HG03064 (cell line): ENCODE results near the gene CLEC5A.
"Not testable (repeated sequence)": the region's sequence is repeated elsewhere in the genome, so short reads cannot be mapped to it uniquely, and the experiment has no call there.

ENCODE experiments used
- ATAC-seq: cut with Tn5 transposase; IDR thresholded peaks from one replicate; pipeline ENCODE4 v1.9.1; 2021; ENCODE audit warnings: low read depth; ENCODE audit not compliant: unreplicated experiment

The CLEC5A gene

GRCh38 chr7:141949451-141949850 lies 2.7 kb upstream of the CLEC5A start:
- ATAC-seq, result no peak

GRCh38 chr7:141949021-141949420 lies 2.2 kb upstream of the CLEC5A start:
- no peak for ATAC-seq

- ATAC-seq, result no peak
These were observed 1.4 kb downstream of the CLEC5A start for GRCh38 chr7:141945356-141945755.

GRCh38 chr7:141944811-141945210 lies 2.0 kb downstream of the CLEC5A start:
- ATAC-seq, result no peak

- ATAC-seq, result no peak
These were observed 2.9 kb downstream of the CLEC5A start for GRCh38 chr7:141943846-141944245.

- no peak for ATAC-seq
These were observed 5.7 kb downstream of the CLEC5A start for GRCh38 chr7:141941075-141941474.

- no peak for ATAC-seq
These were observed 16.6 kb downstream of the CLEC5A start for GRCh38 chr7:141930211-141930610.

GRCh38 chr7:141928845-141929195 lies 18.0 kb downstream of the CLEC5A start:
- no peak for ATAC-seq

- no peak for ATAC-seq
These were observed 18.5 kb downstream of the CLEC5A start for GRCh38 chr7:141928146-141928844.

- no peak for ATAC-seq
These were observed 26.5 kb downstream of the CLEC5A start for GRCh38 chr7:141920281-141920680.

GRCh38 chr7:141916099-141916498 lies 30.7 kb downstream of the CLEC5A start, which contains the start of gene OR9A4:
Gene OR9A4 (plus strand): TSS chr7:141916399. CDS start chr7:141918876, 2,477 bp downstream.
- ATAC-seq, result no peak

GRCh38 chr7:141915565-141915964 lies 31.2 kb downstream of the CLEC5A start:
- ATAC-seq, result no peak

- no peak for ATAC-seq
These were observed 35.4 kb downstream of the CLEC5A start for GRCh38 chr7:141911391-141911790.

- no peak for ATAC-seq
These were observed 40.5 kb downstream of the CLEC5A start for GRCh38 chr7:141906285-141906684.

GRCh38 chr7:141899366-141899765 lies 47.4 kb downstream of the CLEC5A start:
- ATAC-seq, result not testable (repeated sequence)

- no peak for ATAC-seq
These were observed 55.4 kb downstream of the CLEC5A start for GRCh38 chr7:141891336-141891735.

GRCh38 chr7:141889321-141889720 lies 57.5 kb downstream of the CLEC5A start:
- ATAC-seq, result no peak

- no peak for ATAC-seq
These were observed 62.1 kb downstream of the CLEC5A start for GRCh38 chr7:141884539-141885225.

GRCh38 chr7:141880960-141881359 lies 65.8 kb downstream of the CLEC5A start:
- ATAC-seq, result no peak

GRCh38 chr7:141877365-141877764 lies 69.4 kb downstream of the CLEC5A start:
- ATAC-seq, result no peak
